Panc1 (cell line): ENCODE data around the gene DIS3L2.

Experiments
- CTCF ChIP-seq: fragments of 450-650 bp; IDR thresholded peaks from 2 replicates; pipeline ENCODE4 v1.5.1; 2017; ENCODE audit warnings: mild to moderate bottlenecking
- POLR2AphosphoS5 ChIP-seq: IDR thresholded peaks from 2 replicates; pipeline ENCODE4 v1.6.1; 2012; ENCODE audit warnings: mild to moderate bottlenecking, low read depth, low read length, moderate library complexity
- TF ChIP-seq, protein P1 (sequence below), 2 experiments: IDR thresholded peaks; 2 replicates each; pipeline ENCODE4 v1.6.1; 2011 to 2012; ENCODE audit warnings: low read depth in 2 of 2, control low read depth in 1 of 2, low read length in 1 of 2, mild to moderate bottlenecking in 1 of 2, moderate library complexity in 1 of 2; ENCODE audit not compliant: insufficient read depth in 1 of 2

GRCh38 chr2:231932711-231932970 is 28.9 kb upstream of the DIS3L2 start:
- TF ChIP-seq CTCF (no peak), POLR2AphosphoS5 (no peak)
- TF ChIP-seq, protein P1, sequence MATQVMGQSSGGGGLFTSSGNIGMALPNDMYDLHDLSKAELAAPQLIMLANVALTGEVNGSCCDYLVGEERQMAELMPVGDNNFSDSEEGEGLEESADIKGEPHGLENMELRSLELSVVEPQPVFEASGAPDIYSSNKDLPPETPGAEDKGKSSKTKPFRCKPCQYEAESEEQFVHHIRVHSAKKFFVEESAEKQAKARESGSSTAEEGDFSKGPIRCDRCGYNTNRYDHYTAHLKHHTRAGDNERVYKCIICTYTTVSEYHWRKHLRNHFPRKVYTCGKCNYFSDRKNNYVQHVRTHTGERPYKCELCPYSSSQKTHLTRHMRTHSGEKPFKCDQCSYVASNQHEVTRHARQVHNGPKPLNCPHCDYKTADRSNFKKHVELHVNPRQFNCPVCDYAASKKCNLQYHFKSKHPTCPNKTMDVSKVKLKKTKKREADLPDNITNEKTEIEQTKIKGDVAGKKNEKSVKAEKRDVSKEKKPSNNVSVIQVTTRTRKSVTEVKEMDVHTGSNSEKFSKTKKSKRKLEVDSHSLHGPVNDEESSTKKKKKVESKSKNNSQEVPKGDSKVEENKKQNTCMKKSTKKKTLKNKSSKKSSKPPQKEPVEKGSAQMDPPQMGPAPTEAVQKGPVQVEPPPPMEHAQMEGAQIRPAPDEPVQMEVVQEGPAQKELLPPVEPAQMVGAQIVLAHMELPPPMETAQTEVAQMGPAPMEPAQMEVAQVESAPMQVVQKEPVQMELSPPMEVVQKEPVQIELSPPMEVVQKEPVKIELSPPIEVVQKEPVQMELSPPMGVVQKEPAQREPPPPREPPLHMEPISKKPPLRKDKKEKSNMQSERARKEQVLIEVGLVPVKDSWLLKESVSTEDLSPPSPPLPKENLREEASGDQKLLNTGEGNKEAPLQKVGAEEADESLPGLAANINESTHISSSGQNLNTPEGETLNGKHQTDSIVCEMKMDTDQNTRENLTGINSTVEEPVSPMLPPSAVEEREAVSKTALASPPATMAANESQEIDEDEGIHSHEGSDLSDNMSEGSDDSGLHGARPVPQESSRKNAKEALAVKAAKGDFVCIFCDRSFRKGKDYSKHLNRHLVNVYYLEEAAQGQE (IDR thresholded peaks at IDR 0.05; ENCODE audit: insufficient read depth in 1 of 2, low read depth in 2 of 2, low read length in 1 of 2), result no peak
